K562 (cell line): Measurements from ENCODE around the gene GPR37L1. TPM values are rescaled to one million over a fixed set of nuclear protein-coding genes. Genes with fewer than 3 reads are reported as not detected.

Experiments used
- ASH1L ChIP-seq: fragments of 450-650 bp; IDR thresholded peaks from 2 replicates; pipeline ENCODE4 v1.6.1; 2018; ENCODE audit warnings: borderline replicate concordance, mild to moderate bottlenecking, low read depth; ENCODE audit not compliant: partially characterized antibody
- CBFA2T2 ChIP-seq: fragments of 450-650 bp; conservative IDR thresholded peaks from 2 replicates; pipeline ENCODE4 v1.6.1; 2017; ENCODE audit warnings: mild to moderate bottlenecking
- DNMT1 ChIP-seq: fragments of 450-650 bp; IDR thresholded peaks from 2 replicates; pipeline ENCODE4 v1.6.1; 2016; ENCODE audit warnings: antibody characterized with exemption, mild to moderate bottlenecking
- ETV6 ChIP-seq, 3 experiments: fragments of 150-350 bp in 1 of 3; sonication (generic) in 1 of 3; formaldehyde crosslinking in 1 of 3; IDR thresholded peaks; 2 replicates each; pipeline versions ENCODE4 v1.6.1 to v1.8.0; 2014 to 2022; ENCODE audit warnings: borderline replicate concordance in 2 of 3, low read depth in 2 of 3, antibody characterized with exemption in 1 of 3, low read length in 1 of 3, mild to moderate bottlenecking in 1 of 3, missing genetic modification reagents in 1 of 3
- FOXJ3 ChIP-seq: sonication (generic); formaldehyde crosslinking; IDR thresholded peaks from 2 replicates; pipeline ENCODE4 v1.4.0; 2020; ENCODE audit warnings: mild to moderate bottlenecking, missing genetic modification reagents
- KDM5B ChIP-seq: fragments of 200-600 bp; sonication (generic); IDR thresholded peaks from 2 replicates; pipeline ENCODE4 v1.6.1; 2012; ENCODE audit warnings: low read depth, mild to moderate bottlenecking, moderate library complexity, low read length, control low read depth, inconsistent platforms; ENCODE audit not compliant: insufficient replicate concordance
- MYBL2 ChIP-seq, 2 experiments: fragments of 450-650 bp in 1 of 2; sonication (generic) in 1 of 2; formaldehyde crosslinking in 1 of 2; IDR thresholded peaks; 2 replicates each; pipeline versions ENCODE4 v1.6.1 to v1.8.1; 2017 to 2022; ENCODE audit warnings: borderline replicate concordance in 1 of 2, inconsistent platforms in 1 of 2, low read depth in 1 of 2, mild to moderate bottlenecking in 1 of 2, missing genetic modification reagents in 1 of 2, moderate library complexity in 1 of 2
- NR3C1 ChIP-seq: sonication (generic); formaldehyde crosslinking; IDR thresholded peaks from 2 replicates; pipeline ENCODE4 v1.8.1; 2022; ENCODE audit warnings: missing genetic modification reagents
- PML ChIP-seq: IDR thresholded peaks from 2 replicates; pipeline ENCODE4 v1.6.1; 2012; ENCODE audit warnings: low read length, inconsistent platforms
- SMARCE1 ChIP-seq: fragments of 450-650 bp; IDR thresholded peaks from 2 replicates; pipeline ENCODE4 v1.7.1; 2016; ENCODE audit warnings: mild to moderate bottlenecking
- TEAD1 ChIP-seq, 2 experiments: fragments of 450-650 bp in 1 of 2; sonication (generic) in 1 of 2; formaldehyde crosslinking; IDR thresholded peaks; 2 replicates each; pipeline versions ENCODE4 v1.4.0 to v1.8.0; 2020 to 2022; ENCODE audit warnings: mild to moderate bottlenecking in 2 of 2, missing genetic modification reagents in 1 of 2
- ZNF274 ChIP-seq: IDR thresholded peaks from 2 replicates; pipeline ENCODE4 v1.6.1; 2011; ENCODE audit warnings: low read depth, mild to moderate bottlenecking, low read length, moderate library complexity, borderline replicate concordance
- polyA plus RNA-seq, 8 experiments: library from polyadenylated mRNA; depleted of rRNA in 4 of 8; stranded (reverse) in 5 of 8; unstranded in 3 of 8; fragments of >200 nt; fragmentation: Nextera tagmentation in 2 of 8; fragmentation: Illumina TruSeq in 1 of 8; extraction: Ambion mirVana in 2 of 8; extraction: Trizol in 1 of 8; gene quantifications; 2 replicates each; pipeline versions ENCODE4 v1.2.1 to v1.2.3, GENCODE V29; 2011 to 2014; ENCODE audit warnings: inconsistent platforms in 1 of 8, missing spikeins in 1 of 8
- total RNA-seq, 7 experiments: library from RNA; depleted of rRNA in 6 of 7; stranded (reverse); fragments of >200 nt in 6 of 7; fragmentation: Illumina TruSeq in 2 of 7; extraction: Trizol in 2 of 7; gene quantifications; 2 replicates each; pipeline versions ENCODE4 v1.2.1 to v1.2.3, GENCODE V29; 2011 to 2021; ENCODE audit warnings: low replicate concordance in 1 of 7
- TF ChIP-seq, protein P1 (sequence below): fragments of 450-650 bp; conservative IDR thresholded peaks from 2 replicates; pipeline ENCODE4 v1.6.1; 2016; ENCODE audit warnings: missing genetic modification characterization, low read depth, mild to moderate bottlenecking, control low read depth, missing compliant biosample characterization
- TF ChIP-seq, protein P2 (sequence below): fragments of 450-650 bp; formaldehyde crosslinking; IDR thresholded peaks from 2 replicates; pipeline ENCODE4 v1.4.0; 2020; ENCODE audit warnings: mild to moderate bottlenecking, moderate library complexity
- TF ChIP-seq, protein P3 (sequence below): fragments of 150-350 bp; IDR thresholded peaks from 2 replicates; pipeline ENCODE4 v1.6.1; 2014; ENCODE audit warnings: low read depth, mild to moderate bottlenecking, low read length, borderline replicate concordance

GPR37L1 gene
- total and polyA plus RNA-seq, 9 of the 15 experiments (the other 6 are each of a cell fraction or from before 2014, with no cell fraction given) = not detected

DNA sequence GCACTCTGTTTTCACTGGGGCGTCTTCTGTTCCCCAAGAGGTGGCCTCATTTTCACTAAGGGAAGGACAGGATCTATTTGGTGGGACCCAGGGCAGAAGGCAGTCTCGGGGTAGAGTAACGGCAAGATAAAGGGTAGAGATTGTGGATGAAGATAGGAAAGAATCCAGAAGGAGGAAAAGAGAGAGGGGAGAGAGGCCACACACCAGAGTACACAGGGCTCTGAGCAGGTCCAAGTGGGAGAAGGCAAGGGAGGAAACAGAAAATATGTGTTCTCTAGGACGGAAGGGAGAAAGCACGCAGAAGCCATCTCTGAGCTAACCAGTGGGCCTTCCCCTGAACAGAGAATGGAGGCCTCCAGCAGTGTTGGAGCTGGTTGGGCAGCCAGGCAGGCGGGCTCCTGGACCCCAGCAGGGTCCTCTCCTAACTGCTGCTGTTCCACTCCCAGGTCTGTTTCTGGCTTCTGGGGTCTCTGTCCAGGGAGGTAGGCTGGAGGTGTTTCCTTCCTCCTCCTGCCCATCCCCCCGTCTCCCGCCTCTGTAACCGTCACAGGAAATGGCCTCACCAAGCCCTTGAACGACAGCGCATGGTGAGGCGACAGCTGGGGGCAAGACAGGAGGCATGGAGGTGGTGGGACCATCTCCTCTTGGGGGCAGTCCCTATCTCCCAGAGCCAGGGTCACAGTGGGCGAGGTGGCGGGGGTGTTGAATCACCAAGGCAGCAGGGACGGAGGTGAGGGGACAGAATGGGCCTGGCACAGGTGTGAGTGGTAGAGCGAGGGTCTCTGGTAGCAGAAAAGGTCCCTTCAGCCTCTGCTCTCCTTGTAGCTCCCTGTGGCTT lies 37.0 kb downstream of the GPR37L1 start (continued):
- TF ChIP-seq, protein P1, sequence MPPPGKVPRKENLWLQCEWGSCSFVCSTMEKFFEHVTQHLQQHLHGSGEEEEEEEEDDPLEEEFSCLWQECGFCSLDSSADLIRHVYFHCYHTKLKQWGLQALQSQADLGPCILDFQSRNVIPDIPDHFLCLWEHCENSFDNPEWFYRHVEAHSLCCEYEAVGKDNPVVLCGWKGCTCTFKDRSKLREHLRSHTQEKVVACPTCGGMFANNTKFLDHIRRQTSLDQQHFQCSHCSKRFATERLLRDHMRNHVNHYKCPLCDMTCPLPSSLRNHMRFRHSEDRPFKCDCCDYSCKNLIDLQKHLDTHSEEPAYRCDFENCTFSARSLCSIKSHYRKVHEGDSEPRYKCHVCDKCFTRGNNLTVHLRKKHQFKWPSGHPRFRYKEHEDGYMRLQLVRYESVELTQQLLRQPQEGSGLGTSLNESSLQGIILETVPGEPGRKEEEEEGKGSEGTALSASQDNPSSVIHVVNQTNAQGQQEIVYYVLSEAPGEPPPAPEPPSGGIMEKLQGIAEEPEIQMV = no peak
- TF ChIP-seq PML (peak; percentile 19; the same call in 1 of the 2 replicates), ETV6 (IDR thresholded peaks at IDR 0.05; ENCODE audit: borderline replicate concordance in 1 of 2, low read depth in 2 of 2, low read length in 1 of 2) (no peak; a peak in 1 of 4 replicates), ETV6 (CRISPR knock-in tag; IDR thresholded peaks at IDR 0.05; ENCODE audit: borderline replicate concordance) (no peak), CBFA2T2 (no peak), SMARCE1 (no peak; the same call in 1 of the 2 replicates), ZNF274 (no peak), ASH1L (peak; percentile 30), NR3C1 (CRISPR knock-in tag) (peak; percentile 50; the same call in 1 of the 2 replicates), MYBL2 (IDR thresholded peaks at IDR 0.05; ENCODE audit: low read depth) (no peak), MYBL2 (CRISPR knock-in tag; IDR thresholded peaks at IDR 0.05; ENCODE audit: borderline replicate concordance) (no peak), DNMT1 (0 out of 2 replicates have a peak, but pooled peaks have one; percentile 83), KDM5B (peak; percentile 51), TEAD1 (CRISPR knock-in tag; IDR thresholded peaks at IDR 0.05) (0 out of 4 replicates have a peak, but pooled peaks of 1 of the 2 experiments have one; percentile 76), FOXJ3 (CRISPR knock-in tag) (no peak)
- TF ChIP-seq, protein P2, sequence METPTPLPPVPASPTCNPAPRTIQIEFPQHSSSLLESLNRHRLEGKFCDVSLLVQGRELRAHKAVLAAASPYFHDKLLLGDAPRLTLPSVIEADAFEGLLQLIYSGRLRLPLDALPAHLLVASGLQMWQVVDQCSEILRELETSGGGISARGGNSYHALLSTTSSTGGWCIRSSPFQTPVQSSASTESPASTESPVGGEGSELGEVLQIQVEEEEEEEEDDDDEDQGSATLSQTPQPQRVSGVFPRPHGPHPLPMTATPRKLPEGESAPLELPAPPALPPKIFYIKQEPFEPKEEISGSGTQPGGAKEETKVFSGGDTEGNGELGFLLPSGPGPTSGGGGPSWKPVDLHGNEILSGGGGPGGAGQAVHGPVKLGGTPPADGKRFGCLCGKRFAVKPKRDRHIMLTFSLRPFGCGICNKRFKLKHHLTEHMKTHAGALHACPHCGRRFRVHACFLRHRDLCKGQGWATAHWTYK (CRISPR knock-in tag) = 0 out of 2 replicates have a peak, but pooled peaks have one; percentile 78
- TF ChIP-seq, protein P3, sequence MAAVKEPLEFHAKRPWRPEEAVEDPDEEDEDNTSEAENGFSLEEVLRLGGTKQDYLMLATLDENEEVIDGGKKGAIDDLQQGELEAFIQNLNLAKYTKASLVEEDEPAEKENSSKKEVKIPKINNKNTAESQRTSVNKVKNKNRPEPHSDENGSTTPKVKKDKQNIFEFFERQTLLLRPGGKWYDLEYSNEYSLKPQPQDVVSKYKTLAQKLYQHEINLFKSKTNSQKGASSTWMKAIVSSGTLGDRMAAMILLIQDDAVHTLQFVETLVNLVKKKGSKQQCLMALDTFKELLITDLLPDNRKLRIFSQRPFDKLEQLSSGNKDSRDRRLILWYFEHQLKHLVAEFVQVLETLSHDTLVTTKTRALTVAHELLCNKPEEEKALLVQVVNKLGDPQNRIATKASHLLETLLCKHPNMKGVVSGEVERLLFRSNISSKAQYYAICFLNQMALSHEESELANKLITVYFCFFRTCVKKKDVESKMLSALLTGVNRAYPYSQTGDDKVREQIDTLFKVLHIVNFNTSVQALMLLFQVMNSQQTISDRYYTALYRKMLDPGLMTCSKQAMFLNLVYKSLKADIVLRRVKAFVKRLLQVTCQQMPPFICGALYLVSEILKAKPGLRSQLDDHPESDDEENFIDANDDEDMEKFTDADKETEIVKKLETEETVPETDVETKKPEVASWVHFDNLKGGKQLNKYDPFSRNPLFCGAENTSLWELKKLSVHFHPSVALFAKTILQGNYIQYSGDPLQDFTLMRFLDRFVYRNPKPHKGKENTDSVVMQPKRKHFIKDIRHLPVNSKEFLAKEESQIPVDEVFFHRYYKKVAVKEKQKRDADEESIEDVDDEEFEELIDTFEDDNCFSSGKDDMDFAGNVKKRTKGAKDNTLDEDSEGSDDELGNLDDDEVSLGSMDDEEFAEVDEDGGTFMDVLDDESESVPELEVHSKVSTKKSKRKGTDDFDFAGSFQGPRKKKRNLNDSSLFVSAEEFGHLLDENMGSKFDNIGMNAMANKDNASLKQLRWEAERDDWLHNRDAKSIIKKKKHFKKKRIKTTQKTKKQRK = no peak
